KOPT-K1 (cell line): ENCODE measurements around the gene DGKD.

ENCODE experiments used
- H3K27ac ChIP-seq: fragments of 200-600 bp; sonication (generic); 2 replicates; pipeline ENCODE4 v1.5.1; 2016; ENCODE audit warnings: antibody characterized with exemption, mild to moderate bottlenecking, low read depth, low read length; ENCODE audit not compliant: poor library complexity, severe bottlenecking
- H3K36me3 ChIP-seq: fragments of 200-600 bp; sonication (generic); 2 replicates; pipeline ENCODE4 v1.5.1; 2017; ENCODE audit warnings: antibody characterized with exemption, mild to moderate bottlenecking, low read length, moderate library complexity; ENCODE audit not compliant: insufficient read depth
- H3K9me3 ChIP-seq: fragments of 200-600 bp; sonication (generic); 2 replicates; pipeline ENCODE4 v1.5.1; 2017; ENCODE audit warnings: antibody characterized with exemption, low read length, mild to moderate bottlenecking; ENCODE audit not compliant: insufficient read depth, poor library complexity, severe bottlenecking

The DGKD gene

DNA sequence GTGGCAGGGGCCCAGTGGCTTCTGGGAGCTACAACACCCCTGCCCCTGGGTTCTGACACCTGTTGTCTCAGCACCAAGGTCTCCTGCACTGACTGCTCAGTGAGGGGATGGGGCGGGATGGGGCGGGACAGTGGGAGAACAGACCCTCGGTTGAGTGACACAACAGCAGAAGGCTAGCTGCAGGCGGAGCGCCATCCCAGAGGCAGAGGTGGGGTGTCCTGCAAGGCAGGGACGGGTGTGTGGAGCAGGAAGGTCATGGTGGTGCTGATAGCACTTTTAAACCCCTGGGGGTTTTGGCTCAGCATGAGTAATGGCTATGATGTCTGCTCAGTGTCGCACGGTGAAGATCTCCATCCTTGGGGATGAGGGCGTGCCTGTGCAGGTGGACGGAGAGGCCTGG is 105.1 kb downstream of the DGKD start:
- Histone ChIP-seq H3K27ac (no peak overlapping the region), H3K9me3 (no peaks in the 10 kb centered on the region), H3K36me3 (peaks cover 98% of the 10 kb centered on the region)

DNA sequence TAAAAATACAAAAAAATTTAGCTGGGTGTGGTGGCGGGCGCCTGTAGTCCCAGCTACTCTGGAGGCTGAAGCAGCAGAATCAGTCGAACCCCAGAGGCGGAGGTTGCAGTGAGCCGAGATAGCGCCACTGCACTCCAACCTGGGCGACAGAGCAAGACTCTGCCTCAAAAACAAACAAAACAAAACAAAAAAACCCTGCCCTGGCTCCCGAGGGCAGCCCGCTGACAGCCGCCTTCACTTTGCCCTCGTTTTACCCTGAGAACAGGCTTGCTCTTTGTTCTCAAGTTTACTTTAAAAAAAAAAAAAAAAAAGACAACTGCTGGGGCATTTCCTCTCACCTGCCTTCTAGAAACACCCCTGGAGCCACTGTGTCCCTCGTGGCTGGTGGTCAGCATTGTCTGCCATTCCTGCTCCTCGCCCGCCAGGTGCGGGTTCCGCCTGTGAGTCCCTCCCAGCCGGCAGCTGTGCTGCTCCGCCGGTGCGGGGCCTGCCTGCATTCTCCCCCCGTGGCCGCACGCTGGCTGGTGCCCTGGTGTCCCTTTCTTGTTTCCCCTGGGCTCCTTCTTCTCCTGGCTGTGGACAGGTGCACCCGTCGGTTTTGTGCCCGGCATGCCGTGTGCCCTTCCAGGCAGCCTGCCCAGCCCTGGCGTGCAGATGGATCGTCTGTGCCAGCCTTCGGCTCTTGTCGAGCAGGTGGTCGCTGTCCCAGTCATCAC is 106.6 kb downstream of the DGKD start:
- Histone ChIP-seq H3K27ac (no peak overlapping the region), H3K36me3 (peaks cover 96% of the 10 kb centered on the region), H3K9me3 (no peaks in the 10 kb centered on the region)

DNA sequence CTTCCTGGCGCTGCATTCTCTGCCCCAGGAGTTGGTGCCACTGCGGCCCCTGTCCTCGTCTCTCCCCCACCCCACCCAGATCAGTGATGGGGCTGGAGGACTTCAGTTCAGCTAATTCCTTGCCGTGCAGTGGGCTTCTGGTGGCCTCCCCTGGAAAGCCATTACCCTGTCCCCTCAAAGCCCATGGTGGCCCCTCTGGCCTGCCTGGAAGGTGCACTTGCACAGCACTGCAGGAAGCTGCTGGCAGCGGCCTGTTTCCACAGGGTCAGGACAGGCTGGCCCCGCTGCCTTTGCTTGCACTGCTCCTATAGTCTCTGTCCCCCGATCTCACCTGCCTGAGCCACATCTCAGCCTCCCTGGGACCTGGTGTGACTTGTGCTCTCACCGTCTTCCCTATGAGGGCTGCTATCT is 107.2 kb downstream of the DGKD start:
- Histone ChIP-seq H3K36me3 (peaks cover 92% of the 10 kb centered on the region), H3K9me3 (no peaks in the 10 kb centered on the region), H3K27ac (no peak overlapping the region)

DNA sequence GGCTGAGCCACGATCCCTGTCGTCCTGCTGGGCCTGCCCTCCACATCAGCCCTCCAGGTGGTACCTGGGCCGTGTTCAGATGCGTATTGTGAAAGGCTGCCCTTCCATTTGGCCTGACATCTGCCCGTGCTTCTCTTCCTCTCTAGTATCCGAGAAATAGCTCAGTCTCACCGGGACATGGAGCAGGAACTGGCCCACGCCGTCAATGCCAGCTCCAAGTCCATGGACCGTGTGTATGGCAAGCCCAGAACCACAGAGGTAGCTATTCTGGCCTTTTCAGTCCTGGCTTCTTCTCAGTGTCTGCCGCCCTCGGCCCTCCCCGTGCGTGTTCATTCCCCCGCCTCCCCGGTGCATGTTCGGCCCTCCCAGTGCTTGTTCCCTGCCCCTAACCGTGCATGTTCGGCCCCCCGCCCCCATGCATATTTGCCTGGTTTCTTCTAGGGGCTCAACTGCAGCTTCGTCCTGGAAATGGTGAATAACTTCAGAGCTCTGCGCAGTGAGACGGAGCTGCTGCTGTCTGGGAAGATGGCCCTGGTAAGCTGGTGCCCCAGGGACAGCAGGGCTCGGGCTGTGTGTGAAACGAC is 108.0 kb downstream of the DGKD start:
- H3K36me3 ChIP-seq = peaks cover 92% of the 10 kb centered on the region
- H3K9me3 ChIP-seq = no peaks in the 10 kb centered on the region
- H3K27ac ChIP-seq = no peak overlapping the region

DNA sequence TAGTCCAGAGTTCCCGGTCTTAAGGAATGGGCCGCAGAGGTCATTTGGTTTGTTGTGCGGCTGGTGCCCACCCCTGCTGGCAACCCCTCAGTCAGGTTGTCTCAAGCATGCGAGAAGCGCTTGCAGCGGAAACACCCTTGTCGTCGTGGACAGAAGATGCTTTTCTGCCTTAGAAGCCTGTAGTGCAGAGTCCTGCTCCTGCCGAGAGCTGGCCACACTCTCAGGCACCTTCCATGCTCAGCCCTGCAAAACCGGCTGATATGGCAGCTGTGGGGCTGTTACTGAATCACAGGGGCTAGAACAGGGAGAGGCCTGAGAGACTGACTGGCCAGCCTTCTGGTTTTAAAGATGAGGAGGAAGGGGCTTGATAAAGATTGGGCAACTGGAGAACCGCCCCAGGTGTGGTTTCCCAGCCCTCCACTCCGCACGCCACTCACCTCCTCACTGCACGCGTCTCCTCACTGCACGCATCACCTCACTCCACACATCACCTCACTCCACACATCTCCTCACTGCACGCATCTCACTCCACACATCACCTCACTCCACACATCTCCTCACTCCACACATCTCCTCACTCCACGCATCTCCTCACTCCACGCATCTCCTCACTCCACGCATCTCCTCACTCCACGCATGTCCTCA is 108.7 kb downstream of the DGKD start:
- H3K27ac ChIP-seq = no peak overlapping the region
- H3K36me3 ChIP-seq = peaks cover 92% of the 10 kb centered on the region
- H3K9me3 ChIP-seq = no peaks in the 10 kb centered on the region

DNA sequence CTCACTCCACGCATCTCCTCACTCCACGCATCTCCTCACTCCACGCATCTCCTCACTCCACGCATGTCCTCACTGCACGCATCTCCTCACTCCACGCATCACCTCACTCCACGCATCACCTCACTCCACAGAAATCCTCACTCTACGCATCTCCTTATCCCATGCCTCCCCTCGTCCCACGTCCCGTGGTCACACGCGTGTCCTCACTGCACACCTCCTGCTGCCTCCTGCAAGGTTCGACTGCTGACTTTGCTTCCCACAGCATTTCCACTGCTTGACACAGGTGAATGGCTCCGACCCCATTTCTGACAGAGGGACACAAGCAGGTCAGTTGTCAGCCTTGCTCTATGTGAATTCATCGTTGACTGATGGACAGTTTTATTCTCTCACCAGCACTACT is 109.3 kb downstream of the DGKD start:
- peaks cover 92% of the 10 kb centered on the region for H3K36me3 ChIP-seq
- no peak overlapping the region for H3K27ac ChIP-seq
- H3K9me3 ChIP-seq = no peaks in the 10 kb centered on the region

DNA sequence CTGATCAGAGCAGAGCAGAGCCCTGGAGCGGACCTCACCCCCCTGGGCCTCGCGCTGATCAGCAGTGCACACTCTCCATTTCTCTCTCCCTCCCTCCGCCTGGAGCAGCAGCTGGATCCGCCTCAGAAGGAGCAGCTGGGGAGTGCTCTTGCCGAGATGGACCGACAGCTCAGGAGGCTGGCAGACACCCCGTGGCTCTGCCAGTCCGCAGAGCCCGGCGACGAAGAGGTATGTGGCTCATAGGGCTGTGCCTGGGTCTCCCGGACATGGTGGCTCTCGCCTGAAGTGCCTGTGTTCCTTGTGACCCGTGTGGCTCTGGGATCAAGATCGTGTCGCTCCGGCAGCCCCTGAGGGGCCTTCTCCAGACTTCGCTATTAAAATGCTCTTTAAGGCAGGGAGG is 109.8 kb downstream of the DGKD start:
- H3K9me3 ChIP-seq = no peaks in the 10 kb centered on the region
- H3K27ac ChIP-seq = no peak overlapping the region
- H3K36me3 ChIP-seq = peaks cover 92% of the 10 kb centered on the region

DNA sequence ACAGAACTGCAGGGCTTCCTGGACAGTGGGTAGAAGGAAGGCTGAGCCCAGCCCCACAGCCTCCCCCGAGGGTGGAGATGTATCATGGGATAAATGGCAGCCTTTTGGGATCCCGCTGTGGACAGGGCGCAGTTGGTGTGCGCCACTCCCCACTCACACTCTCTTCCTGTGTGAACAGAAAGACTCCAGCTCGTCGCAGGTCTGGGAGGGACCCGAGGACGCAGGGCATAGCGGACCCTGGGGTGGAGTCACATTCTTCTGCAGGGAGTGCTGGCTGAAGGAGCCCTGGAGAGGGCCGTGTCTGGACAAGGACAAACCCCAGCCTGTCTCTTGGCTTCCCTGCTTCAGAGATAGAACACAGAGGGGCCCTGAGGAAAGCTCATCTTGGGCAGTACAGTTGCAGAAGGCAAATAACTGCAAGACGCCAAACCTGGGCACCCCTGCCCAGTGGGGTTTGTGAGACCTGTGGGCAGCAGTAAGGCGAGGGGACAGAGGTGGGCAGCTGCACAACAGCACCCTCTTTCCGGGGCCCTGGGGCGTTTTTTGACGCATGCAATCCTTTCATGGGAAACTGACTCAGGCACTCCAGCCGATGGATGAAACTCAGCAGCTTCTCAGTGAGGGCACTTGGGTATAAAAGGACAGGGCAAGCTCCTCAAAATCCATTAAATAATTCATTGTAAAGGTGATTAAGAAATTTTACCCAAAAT is 110.4 kb downstream of the DGKD start:
- H3K9me3 ChIP-seq = no peaks in the 10 kb centered on the region
- peaks cover 92% of the 10 kb centered on the region for H3K36me3 ChIP-seq
- no peak overlapping the region for H3K27ac ChIP-seq

DNA sequence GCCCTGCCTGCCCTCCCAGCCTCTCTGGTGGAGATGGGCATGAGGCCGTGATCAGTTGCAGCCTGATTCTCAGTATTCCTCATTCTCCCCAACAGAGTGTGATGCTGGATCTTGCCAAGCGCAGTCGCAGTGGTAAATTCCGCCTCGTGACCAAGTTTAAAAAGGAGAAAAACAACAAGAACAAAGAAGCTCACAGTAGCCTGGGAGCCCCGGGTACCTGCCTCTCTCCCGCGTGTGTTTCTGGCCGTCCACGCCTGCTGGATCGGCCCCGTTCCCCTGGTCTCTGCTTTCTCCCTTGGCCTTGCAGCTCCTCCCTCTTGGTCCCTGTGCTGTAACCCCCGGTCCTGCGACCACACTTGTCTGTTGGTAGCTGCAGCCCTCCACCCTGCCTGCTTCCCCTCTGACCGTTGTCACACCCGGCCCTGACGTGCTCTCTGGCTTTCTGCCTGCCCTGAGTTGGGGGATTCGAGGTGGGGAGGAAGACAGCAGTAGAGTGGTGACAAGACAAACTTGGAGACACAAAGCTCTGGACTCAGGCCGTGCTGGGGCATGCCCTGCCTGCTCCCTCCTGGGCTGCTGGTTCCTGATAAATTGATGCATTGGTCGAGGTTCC is 112.8 kb downstream of the DGKD start:
- Histone ChIP-seq H3K36me3 (peaks cover 88% of the 10 kb centered on the region), H3K9me3 (no peaks in the 10 kb centered on the region), H3K27ac (no peak overlapping the region)

DNA sequence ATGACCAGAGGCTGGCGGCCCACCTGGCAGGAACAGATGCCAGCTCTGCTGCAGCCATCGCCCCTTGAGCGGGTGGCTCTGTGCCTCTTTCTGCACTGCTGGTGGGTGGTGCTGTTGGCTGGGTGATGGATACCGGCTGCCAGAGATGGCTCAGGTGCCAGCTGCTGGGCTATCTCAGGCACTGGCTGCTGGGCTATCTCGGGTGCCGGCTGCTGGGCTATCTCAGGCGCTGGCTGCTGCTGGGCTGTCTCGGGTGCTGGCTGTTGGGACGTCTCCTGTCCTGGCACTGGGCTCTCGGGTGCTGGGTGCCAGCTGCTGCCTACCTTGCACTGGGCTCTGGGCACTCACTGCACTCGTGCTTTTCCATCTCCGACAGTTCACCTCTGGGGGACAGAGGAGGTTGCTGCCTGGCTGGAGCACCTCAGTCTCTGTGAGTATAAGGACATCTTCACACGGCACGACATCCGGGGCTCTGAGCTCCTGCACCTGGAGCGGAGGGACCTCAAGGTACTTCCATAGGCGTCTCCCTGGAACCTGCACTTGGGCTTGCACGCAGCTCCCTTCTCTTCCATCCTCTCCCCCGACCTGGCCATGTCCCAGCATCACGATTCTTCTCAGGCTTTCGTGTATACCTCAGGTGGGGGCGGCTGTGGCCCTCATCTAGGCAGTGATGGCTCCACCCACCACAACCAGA is 113.9 kb downstream of the DGKD start:
- Histone ChIP-seq H3K36me3 (peaks cover 85% of the 10 kb centered on the region), H3K9me3 (no peaks in the 10 kb centered on the region), H3K27ac (no peak overlapping the region)

DNA sequence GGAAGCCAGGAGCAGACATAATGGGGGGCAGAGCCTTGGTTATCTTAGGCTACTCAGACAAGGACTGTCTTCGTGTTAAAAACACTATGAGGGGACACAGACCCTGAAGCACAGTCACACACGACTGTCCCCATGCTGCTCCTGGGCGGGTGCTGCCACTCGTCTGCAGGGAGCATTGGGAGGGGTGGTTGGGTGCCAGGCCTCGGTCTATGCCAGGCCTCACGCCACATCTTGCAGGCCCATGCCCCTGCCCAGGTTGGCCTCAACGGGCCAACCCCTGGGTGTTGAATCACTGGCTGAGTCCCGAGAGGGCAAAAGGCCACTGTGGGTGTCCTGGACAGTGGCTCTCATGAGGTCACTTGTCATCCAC is 114.4 kb downstream of the DGKD start:
- H3K27ac ChIP-seq = no peak overlapping the region
- peaks cover 80% of the 10 kb centered on the region for H3K36me3 ChIP-seq
- no peaks in the 10 kb centered on the region for H3K9me3 ChIP-seq

DNA sequence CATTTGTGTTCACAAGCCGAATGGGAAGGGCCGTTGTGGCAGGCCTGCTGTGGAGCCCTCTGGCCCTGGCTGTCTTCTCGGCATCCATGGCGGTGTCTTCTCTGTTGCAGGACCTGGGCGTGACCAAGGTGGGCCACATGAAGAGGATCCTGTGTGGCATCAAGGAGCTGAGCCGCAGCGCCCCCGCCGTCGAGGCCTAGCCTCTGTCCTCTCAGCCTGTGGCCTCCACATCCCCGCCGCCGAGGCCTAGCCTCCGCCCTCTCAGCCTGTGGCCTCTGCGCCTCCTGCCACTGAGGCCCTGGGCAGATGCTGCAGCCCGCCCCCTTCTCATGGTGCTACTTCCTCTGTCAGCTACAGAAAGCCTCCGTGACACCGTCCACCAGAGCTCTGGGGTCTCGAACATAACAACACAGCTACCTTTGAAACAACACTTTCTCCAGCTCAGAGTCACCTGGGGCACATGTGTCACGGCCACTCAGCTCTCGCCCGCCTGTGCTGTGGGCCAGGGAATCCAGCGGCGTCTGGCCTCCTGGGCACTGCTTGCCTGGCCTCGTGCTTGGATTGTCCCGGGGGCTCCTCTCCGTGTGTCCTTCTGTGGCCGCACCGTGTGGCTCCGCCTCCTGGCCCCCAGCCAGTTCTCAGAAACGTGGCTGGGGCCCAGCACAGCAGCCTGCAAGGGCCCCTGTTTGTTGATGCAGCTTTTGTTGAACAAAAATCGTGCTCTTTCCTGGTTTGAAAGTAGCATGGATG is 115.1 kb downstream of the DGKD start:
- no peaks in the 10 kb centered on the region for H3K9me3 ChIP-seq
- no peak overlapping the region for H3K27ac ChIP-seq
- peaks cover 73% of the 10 kb centered on the region for H3K36me3 ChIP-seq

DNA sequence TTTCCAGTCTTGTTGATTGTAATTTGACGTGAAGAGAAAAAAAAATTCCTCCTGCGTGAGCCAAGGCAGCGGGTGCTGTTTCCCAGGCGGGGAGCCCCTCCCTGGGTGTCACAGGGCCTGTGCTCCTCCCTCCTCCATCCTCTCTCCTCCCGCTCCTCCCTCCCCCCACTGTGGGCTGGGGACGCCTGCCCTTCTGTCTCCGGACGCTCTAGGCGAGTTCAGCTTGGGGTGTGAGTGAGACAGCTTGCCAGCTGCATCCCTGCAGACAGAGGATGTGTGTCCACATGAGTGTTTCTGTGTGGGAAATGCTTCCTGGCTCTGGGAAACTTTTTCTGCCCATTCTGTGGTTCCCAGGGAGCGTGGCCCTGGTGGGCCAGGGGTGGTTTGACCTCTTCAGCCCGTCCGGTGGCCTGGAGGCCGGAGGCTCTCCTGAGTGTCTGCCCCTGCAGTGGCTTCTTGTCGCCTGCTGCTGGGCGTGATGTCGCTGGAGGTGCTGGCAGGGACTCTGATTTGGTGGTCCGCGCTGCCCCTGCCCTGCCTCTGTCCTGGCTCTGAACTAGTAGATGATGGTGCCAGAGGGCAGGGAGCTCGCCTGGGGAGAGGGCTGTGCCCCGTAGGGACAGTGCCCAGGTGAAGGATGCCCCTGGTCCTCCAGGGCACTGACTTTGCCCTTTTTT is 115.9 kb downstream of the DGKD start:
- peaks cover 66% of the 10 kb centered on the region for H3K36me3 ChIP-seq
- no peaks in the 10 kb centered on the region for H3K9me3 ChIP-seq
- H3K27ac ChIP-seq = no peak overlapping the region

DNA sequence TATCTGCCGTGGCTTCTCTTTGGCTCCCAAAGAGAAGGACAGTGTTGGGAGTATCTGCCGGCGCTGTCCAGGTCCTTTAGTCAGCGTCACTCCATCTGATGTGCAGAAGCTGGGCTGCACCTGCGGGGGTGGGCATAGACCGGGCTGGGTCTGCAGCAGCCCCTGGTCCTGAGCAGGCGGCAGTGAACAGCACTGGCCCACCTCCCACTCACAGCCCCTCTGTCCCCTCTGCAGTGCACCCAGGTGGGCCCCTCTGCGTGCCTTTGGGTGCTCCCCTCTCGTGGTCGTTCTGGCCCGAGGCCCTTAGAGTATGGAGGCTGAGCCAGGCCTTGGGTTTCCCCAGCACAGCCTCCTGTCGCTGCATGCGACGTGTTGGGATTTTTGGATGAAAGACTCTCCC is 116.5 kb downstream of the DGKD start:
- no peaks in the 10 kb centered on the region for H3K9me3 ChIP-seq
- no peak overlapping the region for H3K27ac ChIP-seq
- peaks cover 61% of the 10 kb centered on the region for H3K36me3 ChIP-seq
